A204.1 (cell line): ENCODE measurements around the gene FIG4.
"Not testable (repeated sequence)": the region's sequence is repeated elsewhere in the genome, so short reads cannot be mapped to it uniquely, and the experiment has no call there.

Experiments used
- FAIRE-seq: peaks from 2 replicates; lab custom pipeline; 2012; peaks lifted over from hg19 to GRCh38; lab: Jason Lieb, UNC

FIG4 gene

DNA sequence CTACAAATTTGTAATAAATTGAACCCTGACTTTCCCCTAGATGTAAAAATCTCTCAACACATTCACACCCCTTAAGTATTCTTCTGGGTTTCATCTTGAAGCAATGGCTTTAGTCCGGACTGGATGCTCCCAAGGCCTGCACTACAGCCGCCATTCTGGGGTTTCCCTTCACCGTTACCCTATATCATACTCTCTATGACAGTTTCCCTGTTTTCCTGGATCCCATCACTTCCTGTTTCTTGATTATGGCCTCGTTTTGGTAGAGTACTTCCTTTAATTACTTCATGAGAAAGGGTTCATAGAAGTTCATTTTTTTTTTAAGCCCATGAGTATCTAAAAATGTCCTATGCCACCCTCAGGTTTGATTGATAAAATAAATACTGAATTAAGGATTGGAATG, 11.7 kb downstream of the FIG4 start:
- FAIRE-seq, result no peak

DNA sequence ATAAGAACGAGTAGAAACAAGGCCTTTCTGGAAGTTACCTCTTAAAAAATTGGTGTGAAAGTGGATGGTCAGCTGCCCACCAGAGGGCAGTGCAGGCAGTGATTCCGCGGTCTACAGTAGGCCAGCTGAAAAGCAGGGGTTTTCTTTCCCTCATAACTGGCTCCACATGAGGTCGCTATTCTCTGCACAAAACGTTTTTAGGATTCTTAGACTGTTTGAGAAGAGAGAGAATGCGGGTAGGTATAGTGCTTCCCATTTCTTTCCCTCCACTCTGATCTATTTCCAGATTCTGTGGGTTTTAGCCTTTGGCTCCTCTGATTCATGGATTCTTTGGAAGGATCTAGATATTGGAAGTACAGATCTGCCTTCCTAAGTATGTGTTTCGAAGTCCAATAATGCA, 14.2 kb downstream of the FIG4 start:
- peak; percentile 98 for FAIRE-seq

DNA sequence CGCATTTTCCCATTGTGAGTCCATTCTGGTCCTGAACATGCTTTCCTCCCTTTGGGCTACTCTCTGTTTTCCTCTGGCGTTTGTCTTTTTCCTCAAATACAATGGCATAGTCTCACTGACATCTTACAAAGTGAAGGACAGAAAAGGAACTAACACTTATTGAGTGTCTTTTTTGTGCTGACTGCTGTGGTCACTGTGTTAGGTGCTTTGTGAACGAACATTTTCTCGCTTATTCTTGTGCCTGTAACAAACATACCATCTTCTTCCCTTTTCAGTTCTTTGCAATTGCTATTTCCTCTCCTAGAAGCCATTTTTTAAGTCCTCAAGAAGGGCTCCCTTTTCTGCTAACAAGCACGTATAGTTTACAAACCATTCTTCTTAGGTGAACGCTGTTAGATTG, 15.4 kb downstream of the FIG4 start:
- FAIRE-seq, result no peak

DNA sequence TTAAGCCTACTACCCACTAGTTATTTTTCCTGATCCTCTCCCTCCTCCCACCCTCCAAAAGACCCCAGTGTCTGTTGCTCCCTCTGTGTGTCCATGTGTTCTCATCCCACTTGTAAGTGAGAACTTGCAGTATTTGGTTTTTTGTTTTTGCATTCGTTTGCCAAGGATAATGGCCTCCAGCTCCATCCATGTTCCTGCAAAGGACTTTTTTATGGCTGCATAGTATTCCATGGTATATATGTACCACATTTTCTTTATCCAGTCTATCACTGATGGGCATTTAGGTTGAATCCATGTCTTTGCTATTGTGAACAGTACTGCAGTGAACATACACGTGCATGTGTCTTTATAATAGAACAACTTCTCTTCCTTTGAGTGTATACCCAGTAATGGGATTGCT, 17.0 kb downstream of the FIG4 start:
- not testable (repeated sequence) for FAIRE-seq

DNA sequence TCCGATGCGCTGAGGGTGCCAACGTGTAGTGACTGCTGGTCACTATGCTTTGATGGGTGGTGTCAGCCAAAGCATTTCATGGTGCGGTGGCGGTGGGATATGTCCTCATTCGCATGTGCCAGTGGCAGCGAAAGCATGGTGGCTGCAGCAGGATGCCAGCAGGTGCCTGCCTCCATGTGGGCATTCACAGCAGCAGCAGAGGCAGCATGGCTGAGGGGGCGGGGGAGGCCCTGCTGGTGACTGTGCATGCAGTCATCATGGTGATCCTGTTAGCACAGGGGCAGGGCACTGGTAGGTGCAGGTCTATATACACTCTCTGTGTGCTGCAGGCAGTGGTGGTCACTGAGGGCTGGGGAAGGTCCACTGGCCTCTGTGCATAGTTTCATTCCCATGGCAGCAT, 22.0 kb downstream of the FIG4 start:
- no peak for FAIRE-seq

DNA sequence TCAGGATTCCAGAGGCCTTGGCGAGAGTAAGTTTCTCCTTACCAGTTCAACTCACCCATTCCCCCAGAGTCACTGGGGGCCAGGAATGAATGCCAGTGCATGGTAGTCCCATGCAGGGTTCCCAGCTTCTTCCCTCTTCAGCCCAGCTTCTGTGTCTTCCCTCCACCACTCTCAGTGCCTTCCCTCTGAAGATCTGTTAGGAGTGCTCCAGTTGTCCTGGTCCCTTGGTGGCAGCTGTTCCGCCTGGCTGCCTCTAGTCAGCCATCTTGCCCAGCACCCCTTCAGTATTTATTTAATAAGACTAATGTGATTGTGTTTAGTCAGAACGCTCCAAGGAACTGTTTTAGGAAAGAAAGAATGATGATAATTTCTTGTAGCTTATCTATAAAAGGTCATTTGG, 23.1 kb downstream of the FIG4 start:
- no peak for FAIRE-seq

GRCh38 chr6:109714611-109715010, 23.5 kb downstream of the FIG4 start:
- FAIRE-seq, result no peak

GRCh38 chr6:109715616-109716015, 24.5 kb downstream of the FIG4 start:
- FAIRE-seq, result no peak

GRCh38 chr6:109717971-109718370, 26.9 kb downstream of the FIG4 start:
- FAIRE-seq, result no peak

DNA sequence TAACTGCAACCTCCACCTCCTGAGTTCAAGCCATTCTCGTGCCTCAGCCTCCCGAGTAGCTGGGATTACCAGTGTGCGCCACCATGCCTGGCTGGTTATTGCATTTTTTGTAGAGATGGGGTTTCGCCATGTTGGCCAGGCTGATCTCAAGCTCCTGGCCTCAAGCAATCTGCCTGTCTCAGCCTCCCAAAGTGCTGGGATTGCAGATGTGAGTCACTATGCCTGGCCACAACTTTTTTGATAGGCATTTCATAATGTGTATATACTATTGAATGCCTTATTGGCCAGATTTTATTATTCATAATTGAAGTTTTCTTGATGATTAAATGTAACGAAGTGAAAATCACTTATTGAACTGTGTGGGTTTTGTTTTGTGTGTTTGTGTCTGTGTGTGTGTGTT, 27.9 kb downstream of the FIG4 start:
- FAIRE-seq, result no peak

DNA sequence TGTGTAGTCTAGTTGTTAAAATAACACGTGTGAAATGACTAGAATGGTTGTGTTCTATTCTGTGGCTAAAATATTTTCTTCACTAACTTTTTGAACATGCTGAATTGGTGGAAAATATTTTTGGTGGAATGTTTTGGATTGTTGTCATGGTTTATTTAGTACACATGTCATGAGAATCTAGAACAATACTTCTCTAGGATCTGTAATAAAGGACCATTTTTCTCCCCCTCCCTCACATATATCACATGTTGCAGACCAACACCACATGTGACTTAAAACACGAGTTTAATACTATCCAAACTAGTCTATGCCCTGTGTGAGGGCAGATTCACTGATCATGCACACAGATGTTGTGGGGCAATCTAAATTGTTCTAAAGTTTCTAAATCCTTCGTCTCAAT, 29.2 kb downstream of the FIG4 start:
- FAIRE-seq, result no peak

DNA sequence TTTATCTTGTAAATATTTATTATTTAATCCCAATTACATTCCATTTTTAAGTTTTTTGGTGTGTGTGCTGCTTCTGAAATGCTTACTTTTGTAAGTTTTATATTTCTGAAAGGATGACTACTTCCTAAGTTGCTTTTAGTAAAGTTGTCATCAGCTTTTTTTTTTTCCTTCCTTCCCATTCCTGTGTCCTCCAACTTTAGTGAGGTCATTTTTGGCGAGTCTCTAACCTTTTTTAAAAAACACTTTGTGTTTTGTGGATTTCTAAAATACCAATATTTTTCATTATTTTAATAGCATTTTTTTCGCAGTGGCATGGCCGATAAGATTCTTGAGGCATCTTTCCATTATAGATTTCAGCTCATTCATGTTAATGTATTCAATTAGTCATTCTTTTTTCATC, 30.9 kb downstream of the FIG4 start:
- FAIRE-seq, result no peak

DNA sequence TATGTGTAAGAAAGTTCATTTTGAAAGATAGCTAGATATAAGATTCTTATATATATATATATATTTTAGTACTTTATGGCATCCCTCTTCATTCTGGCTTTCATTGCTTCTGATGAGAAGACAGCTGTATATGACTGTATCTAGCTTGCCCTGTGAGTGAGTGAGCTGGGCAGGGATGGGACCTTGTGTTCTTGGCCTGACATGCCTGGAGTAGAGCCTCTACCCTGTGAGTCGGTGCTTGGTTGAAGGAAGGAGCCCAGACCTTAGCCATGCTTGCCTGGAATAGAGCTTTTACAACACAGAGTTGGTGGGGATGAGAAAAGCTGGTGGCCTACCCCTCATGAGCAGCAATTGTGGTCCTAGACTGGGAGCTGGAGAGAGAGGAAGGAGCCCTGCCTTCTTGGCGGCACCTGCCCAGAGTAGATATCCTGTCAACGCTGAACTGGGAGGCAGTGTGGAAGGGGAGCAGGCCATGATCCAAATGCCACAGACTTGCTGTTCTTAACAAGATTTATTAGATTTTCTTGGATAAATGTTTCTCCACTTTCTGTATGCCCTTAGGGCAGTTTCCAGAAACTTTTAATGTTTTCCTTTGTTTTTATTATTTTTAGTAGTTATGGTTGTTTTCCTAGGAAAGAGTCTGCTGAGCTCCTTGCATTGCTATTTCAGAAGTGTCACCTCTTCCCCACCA, 31.6 kb downstream of the FIG4 start:
- no peak for FAIRE-seq

GRCh38 chr6:109725250-109725649, 34.2 kb downstream of the FIG4 start:
- FAIRE-seq, result not testable (repeated sequence)

DNA sequence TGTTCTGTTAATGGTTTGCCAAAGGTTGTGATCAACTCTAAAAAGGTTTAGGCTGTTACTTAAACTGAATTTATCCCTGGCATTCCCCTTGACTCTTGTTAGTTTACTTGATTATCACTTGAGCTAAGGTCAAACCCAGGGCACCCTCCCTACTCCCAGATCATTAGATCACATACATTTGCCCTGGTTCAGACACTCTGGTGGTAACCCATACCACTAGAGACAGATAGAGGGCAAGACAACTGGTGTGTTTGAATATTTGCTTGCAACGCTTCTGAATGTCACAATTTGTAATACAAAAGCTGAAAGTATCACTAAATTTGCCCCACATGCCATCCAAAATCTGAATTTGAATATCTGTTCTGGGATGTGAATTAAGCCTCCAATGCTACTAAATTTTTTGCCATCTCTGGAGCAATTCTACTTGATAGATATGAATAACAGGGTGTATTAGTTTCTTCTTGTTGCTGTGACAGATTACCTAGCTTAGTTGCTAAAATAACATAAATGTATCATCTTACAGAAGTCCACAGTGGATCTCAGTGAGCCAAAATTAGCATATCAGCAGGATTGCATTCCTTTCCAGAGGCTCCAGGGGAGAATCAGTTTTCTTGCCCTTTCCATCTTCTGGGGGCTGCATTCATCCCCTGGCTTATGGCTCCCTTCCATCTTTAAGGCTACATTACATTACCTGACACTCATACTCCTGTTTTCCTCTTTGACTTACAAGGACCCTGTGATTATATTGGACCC, 45.4 kb downstream of the FIG4 start:
- no peak for FAIRE-seq

DNA sequence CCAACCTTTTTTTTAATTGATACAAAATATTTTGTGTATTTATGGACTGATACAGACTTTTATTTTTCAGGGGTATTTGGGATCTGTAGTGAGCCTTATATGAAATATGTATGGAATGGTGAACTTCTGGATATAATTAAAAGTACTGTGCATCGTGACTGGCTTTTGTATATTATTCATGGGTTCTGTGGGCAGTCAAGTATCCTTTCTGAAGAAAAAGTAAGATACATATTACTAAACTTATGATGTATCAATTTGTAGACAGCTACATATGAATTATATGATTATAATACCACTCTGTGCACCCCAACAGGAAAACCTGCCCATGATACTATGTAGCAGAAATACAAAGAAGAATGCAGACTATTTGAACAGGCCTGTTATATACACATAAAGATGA, 47.2 kb downstream of the FIG4 start:
- no peak for FAIRE-seq

- FAIRE-seq, result no peak
Observed at GRCh38 chr6:109738667-109739066, 47.6 kb downstream of the FIG4 start.

GRCh38 chr6:109739686-109740085, 48.6 kb downstream of the FIG4 start:
- no peak for FAIRE-seq

DNA sequence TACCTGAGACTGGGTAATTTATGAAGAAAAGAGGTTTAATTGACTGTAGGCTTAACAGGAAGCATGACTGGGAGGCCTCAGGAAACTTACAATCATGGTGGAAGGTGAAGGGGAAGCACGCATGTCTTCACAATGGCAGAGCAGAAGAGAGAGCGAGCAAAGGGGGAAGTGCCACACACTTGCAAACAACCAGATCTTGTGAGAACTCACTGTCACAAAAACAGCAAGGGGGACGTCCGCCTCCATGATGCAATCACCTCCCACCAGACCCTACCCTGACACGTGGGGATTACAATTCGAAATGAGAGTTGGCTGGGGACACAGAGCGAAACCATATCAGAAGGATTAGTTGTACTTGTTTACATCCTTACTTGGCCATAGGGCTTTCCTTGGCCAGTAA, 49.7 kb downstream of the FIG4 start:
- no peak for FAIRE-seq

DNA sequence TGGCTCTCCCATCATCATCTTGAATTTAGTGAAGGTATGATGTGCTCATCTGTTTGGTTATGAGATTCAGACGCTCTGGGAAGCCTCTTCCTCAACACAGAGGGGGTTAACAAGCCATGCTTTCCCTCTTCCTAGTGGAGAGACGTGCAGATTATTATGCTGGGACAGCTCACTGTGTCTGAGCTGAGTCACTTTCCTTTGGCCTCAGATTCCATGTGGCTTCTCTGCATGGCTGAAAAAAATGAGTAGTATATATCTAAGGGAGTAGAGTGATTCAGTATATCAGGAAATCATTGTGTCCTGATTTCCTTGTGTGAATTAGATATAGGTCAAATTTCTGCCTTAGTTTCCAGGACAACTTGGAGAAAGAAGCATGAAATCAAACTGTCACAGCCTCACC, 52.6 kb downstream of the FIG4 start:
- no peak for FAIRE-seq

DNA sequence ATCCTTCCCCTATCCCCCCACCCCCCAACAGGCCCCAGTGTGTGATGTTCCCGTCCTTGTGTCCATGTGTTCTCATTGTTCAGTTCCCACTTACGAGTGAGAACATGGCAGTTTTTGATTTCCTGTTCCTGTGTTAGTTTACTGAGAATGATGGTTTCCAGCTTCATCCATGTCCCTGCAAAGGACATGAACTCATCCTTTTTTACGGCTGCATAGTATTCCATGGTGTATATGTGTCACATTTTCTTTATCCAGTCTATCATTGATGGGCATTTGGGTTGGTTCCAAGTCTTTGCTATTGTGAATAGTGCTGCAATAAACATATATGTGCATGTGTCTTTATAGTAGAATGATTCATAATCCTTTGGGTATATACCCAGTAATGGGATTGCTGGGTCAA, 53.7 kb downstream of the FIG4 start:
- FAIRE-seq, result not testable (repeated sequence)

DNA sequence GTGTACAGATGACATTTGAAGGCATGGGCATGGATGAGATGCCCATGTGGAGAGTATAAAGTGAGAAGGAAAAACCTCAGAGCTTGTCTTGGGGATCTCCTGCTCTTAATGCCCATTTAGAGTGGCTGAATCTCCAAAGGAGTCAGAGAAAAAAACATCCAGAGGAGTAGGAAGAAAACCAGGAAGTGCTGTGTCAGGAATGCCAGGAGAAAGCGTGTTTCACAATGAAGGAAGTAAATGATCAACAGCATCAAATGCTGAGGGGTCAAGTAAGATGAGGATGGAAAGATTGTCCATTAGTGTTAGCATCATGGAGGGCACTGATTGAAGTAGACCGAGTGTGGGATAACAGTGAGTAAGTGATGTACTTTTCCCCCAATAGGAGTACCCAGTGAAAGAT, 56.1 kb downstream of the FIG4 start:
- no peak for FAIRE-seq

DNA sequence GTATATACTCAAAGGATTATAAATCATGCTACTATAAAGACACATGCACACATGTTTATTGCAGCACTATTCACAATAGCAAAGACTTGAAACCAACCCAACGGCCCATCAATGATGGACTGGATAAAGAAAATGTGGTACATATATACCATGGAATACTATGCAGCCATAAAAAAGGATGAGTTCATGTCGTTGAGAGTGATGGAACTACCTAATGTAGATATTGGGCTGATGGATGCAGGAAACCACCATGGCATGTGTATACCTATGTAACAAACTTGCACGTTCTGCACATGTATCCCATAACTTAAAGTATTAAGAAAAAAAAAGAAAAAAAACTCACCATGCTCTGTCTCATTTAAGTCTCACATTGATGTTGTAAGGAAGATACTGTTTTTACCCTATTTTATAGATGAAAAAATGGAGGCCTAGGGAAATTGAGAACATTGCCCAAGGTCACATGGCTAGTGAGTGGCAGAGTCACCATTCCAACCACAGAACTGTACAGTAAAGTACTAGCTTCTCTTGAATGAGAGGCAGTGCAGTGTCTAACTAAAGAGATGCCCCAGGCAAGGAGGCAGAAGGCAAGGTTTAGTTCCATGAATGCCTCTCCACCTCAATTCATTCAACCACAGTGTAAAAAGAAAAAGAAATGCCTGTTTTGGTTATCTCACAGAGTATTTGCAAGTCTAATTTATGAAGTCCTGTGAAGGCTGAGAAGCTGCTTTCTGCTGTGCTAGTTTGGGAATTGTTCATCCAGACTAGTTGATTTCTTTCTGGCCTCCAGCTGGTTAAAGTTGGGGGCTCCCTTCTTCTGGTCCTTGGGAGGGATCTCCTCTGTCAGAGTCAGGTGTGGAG, 68.2 kb downstream of the FIG4 start:
- FAIRE-seq, result no peak
